AG10803 (cell line): ENCODE data around the gene STX10.
"Not testable (repeated sequence)": the region's sequence is repeated elsewhere in the genome, so short reads cannot be mapped to it uniquely, and the experiment has no call there.

ENCODE experiments used
- DNase-seq: peaks from one replicate; pipeline ENCODE4 v3.0.0; 2010; ENCODE audit warnings: low read depth
- H3K4me3 ChIP-seq: 2 replicates; pipeline ENCODE4 v1.5.1; 2011; ENCODE audit warnings: mild to moderate bottlenecking, low read length, control low read depth
- CTCF ChIP-seq: conservative IDR thresholded peaks from 2 replicates; pipeline ENCODE4 v1.5.1; 2011; ENCODE audit warnings: mild to moderate bottlenecking, low read length, control low read depth, inconsistent platforms

Gene STX10

GRCh38 chr19:13181747-13182388 is 31.7 kb upstream of the STX10 start:
- no peak overlapping the region for H3K4me3 ChIP-seq
- TF ChIP-seq CTCF = no peak
- peak; percentile 76 for DNase-seq

- not testable (repeated sequence) for H3K4me3 ChIP-seq, DNase-seq
Measured at GRCh38 chr19:13178291-13178690, 28.1 kb upstream of the STX10 start.

- H3K4me3 ChIP-seq, DNase-seq: not testable (repeated sequence)
Measured at GRCh38 chr19:13177584-13177983, 27.4 kb upstream of the STX10 start.

- no peak overlapping the region for H3K4me3 ChIP-seq
- TF ChIP-seq CTCF = no peak
- no peak for DNase-seq
Measured at GRCh38 chr19:13176345-13176744, 26.2 kb upstream of the STX10 start.

GRCh38 chr19:13173139-13173737 is 23.1 kb upstream of the STX10 start:
- TF ChIP-seq CTCF = no peak
- DNase-seq = no peak
- H3K4me3 ChIP-seq = no peak overlapping the region

- H3K4me3 ChIP-seq = no peak overlapping the region
- DNase-seq = peak; percentile 85
Measured at GRCh38 chr19:13172346-13173138, 22.4 kb upstream of the STX10 start.

GRCh38 chr19:13171146-13171545 is 21.0 kb upstream of the STX10 start:
- H3K4me3 ChIP-seq = no peak overlapping the region
- TF ChIP-seq CTCF = no peak
- DNase-seq = no peak

More at GRCh38 chr19:13172346-13173138, 22.4 kb upstream of the STX10 start:
- TF ChIP-seq CTCF = no peak

- TF ChIP-seq CTCF = no peak
- DNase-seq = peak; percentile 60
Measured at GRCh38 chr19:13169769-13170168, 19.6 kb upstream of the STX10 start.

GRCh38 chr19:13166151-13166550 is 16.0 kb upstream of the STX10 start:
- not testable (repeated sequence) for DNase-seq, H3K4me3 ChIP-seq

More at GRCh38 chr19:13169769-13170168, 19.6 kb upstream of the STX10 start:
- no peak overlapping the region for H3K4me3 ChIP-seq
